Gastroesophageal sphincter (tissue), 3 donors: Measurements from ENCODE around the gene CLCN2.

Source experiments
- EP300 ChIP-seq: sonication (generic); formaldehyde crosslinking; IDR thresholded peaks from one replicate; pipeline ENCODE4 v1.6.1; 2017; ENCODE audit warnings: antibody characterized with exemption, mild to moderate bottlenecking
- TF ChIP-seq, protein P1 (sequence below), 4 experiments: fragments of 200-600 bp in 2 of 4; fragments of 450-650 bp in 2 of 4; sonication (generic) in 1 of 4; IDR thresholded peaks; one replicate each; pipeline ENCODE4 v1.5.1; 2017 to 2019; ENCODE audit warnings: antibody characterized with exemption in 4 of 4, mild to moderate bottlenecking in 2 of 4, moderate library complexity in 2 of 4

DNA sequence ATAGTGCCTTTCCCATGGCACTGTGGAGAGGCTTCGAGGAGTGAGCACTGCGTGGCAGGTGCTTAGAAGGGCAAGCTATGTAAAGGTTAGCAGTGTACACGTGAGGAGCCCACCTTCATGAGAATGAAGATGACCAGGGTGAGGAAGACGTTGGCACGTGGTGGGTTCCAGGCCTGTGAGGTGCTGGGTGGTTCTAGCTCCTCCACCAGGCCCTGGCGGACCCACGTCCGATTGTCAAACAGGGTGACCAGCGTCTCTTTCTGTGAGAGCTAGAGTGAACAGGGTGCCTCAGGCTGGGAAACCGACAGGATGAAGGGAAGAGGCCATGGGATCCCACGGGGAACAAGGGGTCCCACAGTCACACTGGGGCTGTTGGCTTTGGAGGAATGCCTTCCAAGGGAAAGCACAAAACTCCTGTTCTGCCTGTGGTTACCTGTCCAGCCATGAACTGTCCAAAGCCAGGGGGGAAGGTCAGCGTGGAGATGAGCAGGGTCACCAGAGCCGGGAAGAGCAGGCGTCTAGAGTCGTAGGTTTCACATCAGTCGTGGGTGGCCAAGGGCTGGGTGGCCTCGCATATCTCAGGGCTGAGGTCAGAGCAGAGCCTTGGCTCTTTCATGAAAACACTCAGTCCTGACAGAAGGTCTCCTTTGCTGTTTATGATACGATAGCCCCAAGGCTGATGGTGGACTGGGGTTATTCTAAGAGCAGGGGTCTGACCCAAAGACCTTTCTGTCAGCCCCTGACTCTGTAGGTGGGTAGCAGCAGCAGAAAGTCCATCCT lies 6.0 kb downstream of the CLCN2 start:
- TF ChIP-seq, protein P1, sequence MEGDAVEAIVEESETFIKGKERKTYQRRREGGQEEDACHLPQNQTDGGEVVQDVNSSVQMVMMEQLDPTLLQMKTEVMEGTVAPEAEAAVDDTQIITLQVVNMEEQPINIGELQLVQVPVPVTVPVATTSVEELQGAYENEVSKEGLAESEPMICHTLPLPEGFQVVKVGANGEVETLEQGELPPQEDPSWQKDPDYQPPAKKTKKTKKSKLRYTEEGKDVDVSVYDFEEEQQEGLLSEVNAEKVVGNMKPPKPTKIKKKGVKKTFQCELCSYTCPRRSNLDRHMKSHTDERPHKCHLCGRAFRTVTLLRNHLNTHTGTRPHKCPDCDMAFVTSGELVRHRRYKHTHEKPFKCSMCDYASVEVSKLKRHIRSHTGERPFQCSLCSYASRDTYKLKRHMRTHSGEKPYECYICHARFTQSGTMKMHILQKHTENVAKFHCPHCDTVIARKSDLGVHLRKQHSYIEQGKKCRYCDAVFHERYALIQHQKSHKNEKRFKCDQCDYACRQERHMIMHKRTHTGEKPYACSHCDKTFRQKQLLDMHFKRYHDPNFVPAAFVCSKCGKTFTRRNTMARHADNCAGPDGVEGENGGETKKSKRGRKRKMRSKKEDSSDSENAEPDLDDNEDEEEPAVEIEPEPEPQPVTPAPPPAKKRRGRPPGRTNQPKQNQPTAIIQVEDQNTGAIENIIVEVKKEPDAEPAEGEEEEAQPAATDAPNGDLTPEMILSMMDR (IDR thresholded peaks at IDR 0.05), result no peak
- no peak for TF ChIP-seq EP300
